Measurements from ENCODE around the gene ADAM15. TPM values are rescaled to one million over a fixed set of nuclear protein-coding genes. Genes with fewer than 3 reads are reported as not detected.

ADAM15 gene
- total RNA-seq, 1 experiment from 2014 or later = 36.3 TPM

DNA sequence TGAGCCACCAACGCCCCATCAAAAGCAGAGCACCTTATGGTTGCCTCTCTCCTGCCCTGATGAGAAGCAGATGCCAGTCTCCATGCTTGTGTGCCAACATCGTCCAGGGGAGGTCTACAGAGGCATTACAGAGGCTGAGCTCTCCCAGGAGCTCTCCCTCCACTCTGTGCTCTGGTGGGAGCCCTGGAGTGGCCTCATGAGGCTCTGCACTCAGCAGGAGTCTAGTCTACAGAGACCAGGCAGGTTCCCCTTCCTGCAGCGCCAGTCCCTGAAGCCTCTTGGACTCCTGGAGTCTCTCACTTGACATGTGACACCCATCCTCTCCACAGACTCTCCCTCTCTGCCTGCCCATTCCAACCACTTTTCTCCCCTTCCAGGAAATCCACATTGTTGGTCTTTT lies 14.1 kb upstream of the ADAM15 start:
- Histone ChIP-seq H3K36me3 (ENCODE audit: insufficient read depth, low read length, poor library complexity, severe bottlenecking) (no peaks in the 10 kb centered on the region), H3K27me3 (replicated peaks; ENCODE audit: insufficient read depth, low read depth, low read length, poor library complexity) (no peaks in the 10 kb centered on the region), H3K9me3 (ENCODE audit: low read depth, low read length, poor library complexity, severe bottlenecking) (no peaks in the 10 kb centered on the region), H3K4me3 (ENCODE audit: low read depth, low read length, poor library complexity, severe bottlenecking) (no peak overlapping the region), H3K4me1 (ENCODE audit: insufficient read depth, low read length, poor library complexity, severe bottlenecking) (no peaks in the 10 kb centered on the region), H3K27ac (ENCODE audit: low read depth, low read length, poor library complexity, severe bottlenecking) (no peak overlapping the region)
- TF ChIP-seq, protein P1, sequence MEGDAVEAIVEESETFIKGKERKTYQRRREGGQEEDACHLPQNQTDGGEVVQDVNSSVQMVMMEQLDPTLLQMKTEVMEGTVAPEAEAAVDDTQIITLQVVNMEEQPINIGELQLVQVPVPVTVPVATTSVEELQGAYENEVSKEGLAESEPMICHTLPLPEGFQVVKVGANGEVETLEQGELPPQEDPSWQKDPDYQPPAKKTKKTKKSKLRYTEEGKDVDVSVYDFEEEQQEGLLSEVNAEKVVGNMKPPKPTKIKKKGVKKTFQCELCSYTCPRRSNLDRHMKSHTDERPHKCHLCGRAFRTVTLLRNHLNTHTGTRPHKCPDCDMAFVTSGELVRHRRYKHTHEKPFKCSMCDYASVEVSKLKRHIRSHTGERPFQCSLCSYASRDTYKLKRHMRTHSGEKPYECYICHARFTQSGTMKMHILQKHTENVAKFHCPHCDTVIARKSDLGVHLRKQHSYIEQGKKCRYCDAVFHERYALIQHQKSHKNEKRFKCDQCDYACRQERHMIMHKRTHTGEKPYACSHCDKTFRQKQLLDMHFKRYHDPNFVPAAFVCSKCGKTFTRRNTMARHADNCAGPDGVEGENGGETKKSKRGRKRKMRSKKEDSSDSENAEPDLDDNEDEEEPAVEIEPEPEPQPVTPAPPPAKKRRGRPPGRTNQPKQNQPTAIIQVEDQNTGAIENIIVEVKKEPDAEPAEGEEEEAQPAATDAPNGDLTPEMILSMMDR (conservative IDR thresholded peaks at IDR 0.05; ENCODE audit: low read depth, low read length) = no peak
- no peak for TF ChIP-seq EZH2 (IDR thresholded peaks at IDR 0.05; ENCODE audit: borderline replicate concordance, low read depth, low read length, poor library complexity, severe bottlenecking)
- intact Hi-C loops (cut with micrococcal nuclease; ENCODE audit: unreplicated experiment) = no loop called here
- ChIA-PET CTCF (no interaction called here), POLR2A (ENCODE audit: low non-redundant PET) (interaction anchor here (0.6 kb wide), 1 partner anchor 126 kb away, joined by 9 read pairs; no protein-coding TSS in a partner anchor)
- no peak for DNase-seq (ENCODE audit: low spot score)
- BruUV-seq (replicated peaks) = no TSS peak

DNA sequence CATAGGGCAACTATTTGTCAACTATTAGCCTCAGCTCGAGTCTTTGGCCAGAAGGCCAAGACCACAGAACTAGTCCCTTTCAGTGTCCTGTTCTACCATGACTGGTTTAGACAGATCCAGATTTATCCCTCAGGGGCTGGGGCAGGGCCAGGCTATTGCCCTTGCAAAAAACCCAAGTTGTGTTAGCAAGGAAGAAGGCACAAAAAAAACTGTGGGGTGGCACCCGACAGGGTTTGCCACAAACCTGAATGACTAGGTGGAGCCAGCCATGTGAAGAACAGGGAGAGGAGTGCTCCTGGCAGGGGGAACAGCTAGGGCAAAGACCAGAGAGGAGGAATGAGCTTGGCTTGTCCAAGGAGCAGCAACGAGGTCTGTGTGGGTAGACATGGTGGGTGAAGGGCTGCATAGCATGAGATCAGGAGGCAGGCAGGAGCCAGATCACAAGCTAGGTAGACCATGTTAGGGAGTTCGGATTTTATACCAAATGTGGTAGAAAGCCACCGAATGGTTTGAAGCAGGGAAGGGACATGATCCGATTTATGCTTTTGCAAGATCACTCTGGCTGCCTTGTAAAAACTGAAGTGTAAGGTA lies 13.2 kb upstream of the ADAM15 start:
- H3K27ac ChIP-seq (ENCODE audit: low read depth, low read length, poor library complexity, severe bottlenecking) = no peak overlapping the region
- no peaks in the 10 kb centered on the region for H3K36me3 ChIP-seq (ENCODE audit: insufficient read depth, low read length, poor library complexity, severe bottlenecking)
- no peak for DNase-seq (ENCODE audit: low spot score)
- TF ChIP-seq, protein P1 (conservative IDR thresholded peaks at IDR 0.05; ENCODE audit: low read depth, low read length) = no peak
- no peak for TF ChIP-seq EZH2 (IDR thresholded peaks at IDR 0.05; ENCODE audit: borderline replicate concordance, low read depth, low read length, poor library complexity, severe bottlenecking)
- H3K4me1 ChIP-seq (ENCODE audit: insufficient read depth, low read length, poor library complexity, severe bottlenecking) = no peaks in the 10 kb centered on the region
- intact Hi-C loops (cut with micrococcal nuclease; ENCODE audit: unreplicated experiment) = no loop called here
- no TSS peak for BruUV-seq (replicated peaks)
- CTCF ChIA-PET = no interaction called here
- no peaks in the 10 kb centered on the region for H3K9me3 ChIP-seq (ENCODE audit: low read depth, low read length, poor library complexity, severe bottlenecking)
- H3K4me3 ChIP-seq (ENCODE audit: low read depth, low read length, poor library complexity, severe bottlenecking) = no peak overlapping the region
- POLR2A ChIA-PET (ENCODE audit: low non-redundant PET) = no interaction called here
- H3K27me3 ChIP-seq (replicated peaks; ENCODE audit: insufficient read depth, low read depth, low read length, poor library complexity) = no peaks in the 10 kb centered on the region

DNA sequence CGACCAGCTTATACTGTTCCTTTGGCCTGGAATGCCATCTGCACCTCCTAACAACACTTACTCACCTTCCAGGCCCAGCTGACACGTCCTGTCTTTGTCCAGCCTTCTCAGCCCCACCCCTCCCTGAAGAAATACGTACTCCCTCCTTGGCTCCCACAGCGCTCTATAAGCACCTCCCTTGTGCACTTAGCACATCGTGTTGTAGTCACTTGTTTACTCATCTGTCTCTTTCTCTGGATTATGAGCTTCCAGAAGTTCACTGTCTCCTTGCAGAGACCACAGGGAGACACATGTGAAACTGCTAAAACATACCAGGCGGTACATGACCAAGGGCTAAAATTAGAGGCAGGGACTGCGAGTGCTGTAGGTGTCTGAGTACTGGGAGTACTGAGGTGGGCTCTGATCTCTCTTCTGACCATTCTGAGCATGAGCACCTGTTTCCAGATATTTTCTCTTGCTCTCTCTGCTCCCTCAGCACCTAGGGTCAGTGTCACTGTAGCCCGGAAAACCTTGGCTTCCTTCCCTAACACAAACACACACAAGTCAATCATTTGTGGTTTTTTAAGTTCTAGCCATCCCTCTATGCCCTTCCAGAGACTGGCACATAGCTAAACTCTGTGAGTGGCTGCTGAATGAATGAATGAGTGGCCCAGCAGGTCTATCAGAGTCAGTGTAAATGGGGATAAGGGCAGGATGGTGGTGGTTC lies 12.4 kb upstream of the ADAM15 start:
- Histone ChIP-seq H3K36me3 (ENCODE audit: insufficient read depth, low read length, poor library complexity, severe bottlenecking) (no peaks in the 10 kb centered on the region), H3K4me3 (ENCODE audit: low read depth, low read length, poor library complexity, severe bottlenecking) (no peak overlapping the region), H3K27me3 (replicated peaks; ENCODE audit: insufficient read depth, low read depth, low read length, poor library complexity) (no peaks in the 10 kb centered on the region), H3K27ac (ENCODE audit: low read depth, low read length, poor library complexity, severe bottlenecking) (no peak overlapping the region), H3K9me3 (ENCODE audit: low read depth, low read length, poor library complexity, severe bottlenecking) (no peaks in the 10 kb centered on the region), H3K4me1 (ENCODE audit: insufficient read depth, low read length, poor library complexity, severe bottlenecking) (no peaks in the 10 kb centered on the region)
- TF ChIP-seq EZH2 (IDR thresholded peaks at IDR 0.05; ENCODE audit: borderline replicate concordance, low read depth, low read length, poor library complexity, severe bottlenecking) = no peak
- TF ChIP-seq, protein P1 (conservative IDR thresholded peaks at IDR 0.05; ENCODE audit: low read depth, low read length) = no peak
- intact Hi-C loops (cut with micrococcal nuclease; ENCODE audit: unreplicated experiment) = no loop called here
- ChIA-PET POLR2A (ENCODE audit: low non-redundant PET) (no interaction called here), CTCF (interaction anchor here (0.9 kb wide), 1 partner anchor 12 kb away, joined by 3 read pairs; the partner anchor contains the start of gene ADAM15)
- no peak for DNase-seq (ENCODE audit: low spot score)
- BruUV-seq (replicated peaks) = no TSS peak
